Tibial artery (tissue), 4 donors: ENCODE measurements around the gene TMED5.
"Not testable (repeated sequence)": the region's sequence is repeated elsewhere in the genome, so short reads cannot be mapped to it uniquely, and the experiment has no call there.

Source experiments
- DNase-seq, 2 donors: peaks; one replicate each; pipeline ENCODE4 v3.0.0-alpha.2; 2019
- H3K27ac ChIP-seq, 2 donors: fragments of 200-600 bp; sonication (generic) in 1 of 2; 1 replicate in 1 of 2; 2 replicates in 1 of 2; pipeline ENCODE4 v1.5.1; 2018 to 2019; ENCODE audit warnings: mild to moderate bottlenecking in 1 of 2
- H3K27me3 ChIP-seq, 2 donors: fragments of 200-600 bp; sonication (generic) in 1 of 2; one replicate each; pipeline versions ENCODE4 v1.5.1 to v1.6.0; 2016 to 2019
- H3K36me3 ChIP-seq, 3 donors: fragments of 200-600 bp; sonication (generic) in 2 of 3; one replicate each; pipeline ENCODE4 v1.5.1; 2016 to 2019; ENCODE audit warnings: mild to moderate bottlenecking in 2 of 3
- H3K4me1 ChIP-seq, 4 donors: fragments of 200-600 bp; sonication (generic) in 2 of 4; 1 replicate in 3 of 4; 2 replicates in 1 of 4; pipeline ENCODE4 v1.5.1; 2016 to 2019
- H3K4me3 ChIP-seq, 2 donors: fragments of 200-600 bp; sonication (generic) in 1 of 2; 1 replicate in 1 of 2; 2 replicates in 1 of 2; pipeline ENCODE4 v1.5.1; 2018 to 2019; ENCODE audit warnings: mild to moderate bottlenecking in 2 of 2
- H3K9me3 ChIP-seq, 3 donors: fragments of 200-600 bp; sonication (generic) in 1 of 3; one replicate each; pipeline ENCODE4 v1.5.1; 2016 to 2019
- intact Hi-C: fragments of 100-400 bp; cut with DNase I; formaldehyde crosslinking; loops from one replicate; pipeline ENCODE4 v1.15.0; 2023; ENCODE audit warnings: low total_unique reads
- TF ChIP-seq, protein P1 (sequence below), 2 experiments: fragments of 200-600 bp in 1 of 2; fragments of 450-650 bp in 1 of 2; IDR thresholded peaks; one replicate each; pipeline ENCODE4 v1.5.1; 2017 to 2019; ENCODE audit warnings: antibody characterized with exemption in 2 of 2, mild to moderate bottlenecking in 1 of 2, moderate library complexity in 1 of 2

The TMED5 gene

DNA sequence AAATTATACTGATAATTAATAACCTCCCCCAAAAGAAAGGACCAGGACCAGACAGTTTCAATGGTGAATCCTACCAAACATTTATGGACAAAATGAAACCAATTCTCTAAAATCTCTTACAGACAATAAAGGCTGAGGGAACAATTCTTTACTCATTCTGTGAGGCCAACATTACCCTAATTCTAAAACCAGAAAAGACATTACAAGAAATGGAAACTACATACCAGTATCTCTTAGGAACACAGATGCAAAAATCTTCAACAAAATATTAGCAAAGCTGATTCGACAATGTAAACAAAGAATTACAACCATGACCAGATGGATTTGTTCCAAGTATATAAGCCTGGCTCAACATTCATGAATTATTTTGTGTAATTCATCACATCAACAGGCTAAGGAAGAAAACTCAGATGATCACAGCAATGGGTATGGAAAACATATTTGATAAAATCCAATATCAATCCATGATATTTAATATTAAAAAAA lies 8.6 kb downstream of the TMED5 start:
- Histone ChIP-seq H3K36me3 (peaks cover 0 to 5% (median 0%) of the 10 kb centered on the region in 3 donors), H3K27ac (no peak overlapping the region), H3K4me3 (no peak overlapping the region), H3K9me3 (peaks cover 0 to 12% (median 7%) of the 10 kb centered on the region in 3 donors), H3K27me3 (no peaks in the 10 kb centered on the region), H3K4me1 (peaks cover 0 to 41% (median 2%) of the 10 kb centered on the region in 4 donors)
- DNase-seq: no peak
- intact Hi-C loops: no loop called here
- TF ChIP-seq, protein P1, sequence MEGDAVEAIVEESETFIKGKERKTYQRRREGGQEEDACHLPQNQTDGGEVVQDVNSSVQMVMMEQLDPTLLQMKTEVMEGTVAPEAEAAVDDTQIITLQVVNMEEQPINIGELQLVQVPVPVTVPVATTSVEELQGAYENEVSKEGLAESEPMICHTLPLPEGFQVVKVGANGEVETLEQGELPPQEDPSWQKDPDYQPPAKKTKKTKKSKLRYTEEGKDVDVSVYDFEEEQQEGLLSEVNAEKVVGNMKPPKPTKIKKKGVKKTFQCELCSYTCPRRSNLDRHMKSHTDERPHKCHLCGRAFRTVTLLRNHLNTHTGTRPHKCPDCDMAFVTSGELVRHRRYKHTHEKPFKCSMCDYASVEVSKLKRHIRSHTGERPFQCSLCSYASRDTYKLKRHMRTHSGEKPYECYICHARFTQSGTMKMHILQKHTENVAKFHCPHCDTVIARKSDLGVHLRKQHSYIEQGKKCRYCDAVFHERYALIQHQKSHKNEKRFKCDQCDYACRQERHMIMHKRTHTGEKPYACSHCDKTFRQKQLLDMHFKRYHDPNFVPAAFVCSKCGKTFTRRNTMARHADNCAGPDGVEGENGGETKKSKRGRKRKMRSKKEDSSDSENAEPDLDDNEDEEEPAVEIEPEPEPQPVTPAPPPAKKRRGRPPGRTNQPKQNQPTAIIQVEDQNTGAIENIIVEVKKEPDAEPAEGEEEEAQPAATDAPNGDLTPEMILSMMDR (IDR thresholded peaks at IDR 0.05): no peak

- DNase-seq, intact Hi-C loops: not testable (repeated sequence)
These were observed 10.0 kb downstream of the TMED5 start for GRCh38 chr1:93170141-93170678.

GRCh38 chr1:93167006-93167405 lies 13.2 kb downstream of the TMED5 start:
- no peak overlapping the region for H3K27ac ChIP-seq
- H3K4me1 ChIP-seq: peaks cover 0 to 17% (median 0%) of the 10 kb centered on the region in 4 donors
- no peaks in the 10 kb centered on the region for H3K36me3 ChIP-seq
- intact Hi-C loops: no loop called here
- no peak for DNase-seq
- H3K4me3 ChIP-seq: no peak overlapping the region
- H3K27me3 ChIP-seq: no peaks in the 10 kb centered on the region
- TF ChIP-seq, protein P1 (IDR thresholded peaks at IDR 0.05): no peak
- peaks cover 0 to 12% (median 7%) of the 10 kb centered on the region in 3 donors for H3K9me3 ChIP-seq

More at GRCh38 chr1:93170141-93170678, 10.0 kb downstream of the TMED5 start:
- not testable (repeated sequence) for H3K4me3 ChIP-seq, H3K36me3 ChIP-seq, H3K27ac ChIP-seq, H3K27me3 ChIP-seq
- H3K4me1 ChIP-seq: peaks cover 0 to 30% (median 0%) of the 10 kb centered on the region in 4 donors
- peaks cover 0 to 12% (median 7%) of the 10 kb centered on the region in 3 donors for H3K9me3 ChIP-seq

- DNase-seq, H3K4me3 ChIP-seq, H3K27ac ChIP-seq, H3K27me3 ChIP-seq, H3K36me3 ChIP-seq, intact Hi-C loops: not testable (repeated sequence)
- Histone ChIP-seq H3K9me3 (peaks cover 0 to 12% (median 7%) of the 10 kb centered on the region in 3 donors), H3K4me1 (peaks cover 0 to 16% (median 0%) of the 10 kb centered on the region in 4 donors)
These were observed 14.3 kb downstream of the TMED5 start for GRCh38 chr1:93165895-93166294.

GRCh38 chr1:93164816-93165215 lies 15.4 kb downstream of the TMED5 start:
- no peak overlapping the region for H3K4me3 ChIP-seq
- H3K27ac ChIP-seq: no peak overlapping the region
- DNase-seq: no peak
- H3K4me1 ChIP-seq: peaks cover 0 to 16% (median 0%) of the 10 kb centered on the region in 4 donors
- H3K27me3 ChIP-seq: no peaks in the 10 kb centered on the region
- intact Hi-C loops: no loop called here
- peaks cover 0 to 2% (median 2%) of the 10 kb centered on the region in 3 donors for H3K36me3 ChIP-seq
- H3K9me3 ChIP-seq: peaks cover 0 to 12% (median under 1%) of the 10 kb centered on the region in 3 donors
- TF ChIP-seq, protein P1 (IDR thresholded peaks at IDR 0.05): no peak

DNA sequence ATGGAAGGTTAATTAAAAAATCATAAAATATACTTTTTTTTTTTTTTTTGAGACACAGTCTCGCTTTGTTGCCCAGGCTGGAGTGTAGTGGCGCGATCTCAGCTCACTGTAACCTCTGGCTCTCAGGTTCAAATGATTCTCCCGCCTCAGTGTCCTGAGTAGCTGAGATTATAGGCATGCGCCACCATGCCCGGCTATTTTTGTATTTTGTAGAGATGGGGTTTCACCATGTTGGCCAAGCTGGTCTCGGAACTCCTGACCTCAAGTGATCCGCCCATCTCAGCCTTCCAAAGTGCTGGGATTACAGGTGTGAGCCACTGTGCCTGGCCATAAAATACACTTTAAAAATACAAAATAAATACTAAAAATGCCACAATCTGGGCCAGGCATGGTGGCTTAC lies 16.9 kb downstream of the TMED5 start:
- Histone ChIP-seq H3K4me1 (peaks cover 0 to 16% (median 0%) of the 10 kb centered on the region in 4 donors), H3K9me3 (peaks cover 0 to 12% (median 0%) of the 10 kb centered on the region in 3 donors), H3K36me3 (peaks cover 10 to 16% (median 14%) of the 10 kb centered on the region in 3 donors)
- H3K4me3 ChIP-seq, H3K27me3 ChIP-seq, intact Hi-C loops, H3K27ac ChIP-seq, DNase-seq: not testable (repeated sequence)

DNA sequence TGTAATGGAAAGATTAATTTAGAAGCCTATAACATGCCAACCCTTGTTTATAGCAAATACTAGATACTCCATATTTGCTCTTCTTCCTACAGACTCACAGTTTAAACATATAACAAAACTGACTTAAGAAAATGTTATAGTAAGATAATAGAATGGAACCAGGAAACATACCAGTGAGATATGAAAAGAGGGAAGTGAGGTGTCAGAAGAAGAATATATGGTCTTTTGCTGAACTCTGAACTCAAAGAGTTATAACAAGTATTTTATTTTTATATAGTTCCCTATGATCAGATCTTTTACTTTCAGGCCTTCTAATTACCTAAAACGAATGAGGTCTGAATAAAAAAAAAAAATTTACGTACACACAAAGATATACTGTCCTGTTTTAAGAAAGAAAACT lies 20.9 kb downstream of the TMED5 start:
- Histone ChIP-seq H3K9me3 (no peaks in the 10 kb centered on the region), H3K36me3 (peaks cover 42 to 50% (median 49%) of the 10 kb centered on the region in 3 donors), H3K4me1 (peaks cover 0 to 7% (median 0%) of the 10 kb centered on the region in 4 donors), H3K27ac (no peak overlapping the region), H3K4me3 (no peak overlapping the region), H3K27me3 (no peaks in the 10 kb centered on the region)
- DNase-seq: no peak
- TF ChIP-seq, protein P1 (IDR thresholded peaks at IDR 0.05): no peak
- intact Hi-C loops: no loop called here
